ENCODE data around the gene SPAG17.

DNA sequence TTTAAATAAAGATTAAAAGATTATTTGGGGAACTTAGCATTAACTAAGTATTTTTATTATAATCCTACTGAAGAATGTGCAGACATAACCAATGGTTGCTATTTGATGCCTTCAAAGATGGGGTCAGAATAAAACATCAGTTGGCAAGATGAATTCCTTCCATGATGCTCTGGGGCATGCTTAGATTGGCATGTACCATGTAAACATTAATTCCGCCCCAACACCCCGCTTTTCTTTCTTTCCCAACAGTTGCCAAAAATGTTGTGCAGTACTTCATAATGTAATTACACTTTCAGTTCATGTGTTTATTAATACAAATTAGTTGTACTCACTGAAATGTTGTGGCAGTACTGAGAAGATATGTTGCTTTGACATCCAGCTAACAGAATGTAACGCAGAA is 82.6 kb downstream of the SPAG17 start:
- TF ChIP-seq ZNF274 (CRISPR knock-in tag; IDR thresholded peaks at IDR 0.05): no peak
- TF ChIP-seq, protein P1, sequence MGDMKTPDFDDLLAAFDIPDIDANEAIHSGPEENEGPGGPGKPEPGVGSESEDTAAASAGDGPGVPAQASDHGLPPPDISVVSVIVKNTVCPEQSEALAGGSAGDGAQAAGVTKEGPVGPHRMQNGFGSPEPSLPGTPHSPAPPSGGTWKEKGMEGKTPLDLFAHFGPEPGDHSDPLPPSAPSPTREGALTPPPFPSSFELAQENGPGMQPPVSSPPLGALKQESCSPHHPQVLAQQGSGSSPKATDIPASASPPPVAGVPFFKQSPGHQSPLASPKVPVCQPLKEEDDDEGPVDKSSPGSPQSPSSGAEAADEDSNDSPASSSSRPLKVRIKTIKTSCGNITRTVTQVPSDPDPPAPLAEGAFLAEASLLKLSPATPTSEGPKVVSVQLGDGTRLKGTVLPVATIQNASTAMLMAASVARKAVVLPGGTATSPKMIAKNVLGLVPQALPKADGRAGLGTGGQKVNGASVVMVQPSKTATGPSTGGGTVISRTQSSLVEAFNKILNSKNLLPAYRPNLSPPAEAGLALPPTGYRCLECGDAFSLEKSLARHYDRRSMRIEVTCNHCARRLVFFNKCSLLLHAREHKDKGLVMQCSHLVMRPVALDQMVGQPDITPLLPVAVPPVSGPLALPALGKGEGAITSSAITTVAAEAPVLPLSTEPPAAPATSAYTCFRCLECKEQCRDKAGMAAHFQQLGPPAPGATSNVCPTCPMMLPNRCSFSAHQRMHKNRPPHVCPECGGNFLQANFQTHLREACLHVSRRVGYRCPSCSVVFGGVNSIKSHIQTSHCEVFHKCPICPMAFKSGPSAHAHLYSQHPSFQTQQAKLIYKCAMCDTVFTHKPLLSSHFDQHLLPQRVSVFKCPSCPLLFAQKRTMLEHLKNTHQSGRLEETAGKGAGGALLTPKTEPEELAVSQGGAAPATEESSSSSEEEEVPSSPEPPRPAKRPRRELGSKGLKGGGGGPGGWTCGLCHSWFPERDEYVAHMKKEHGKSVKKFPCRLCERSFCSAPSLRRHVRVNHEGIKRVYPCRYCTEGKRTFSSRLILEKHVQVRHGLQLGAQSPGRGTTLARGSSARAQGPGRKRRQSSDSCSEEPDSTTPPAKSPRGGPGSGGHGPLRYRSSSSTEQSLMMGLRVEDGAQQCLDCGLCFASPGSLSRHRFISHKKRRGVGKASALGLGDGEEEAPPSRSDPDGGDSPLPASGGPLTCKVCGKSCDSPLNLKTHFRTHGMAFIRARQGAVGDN (CRISPR knock-in tag; IDR thresholded peaks at IDR 0.05): no peak
- TF ChIP-seq HDAC2 (CRISPR knock-in tag; IDR thresholded peaks at IDR 0.05): no peak
